ENCODE results near the gene TXNRD1. TPM values are rescaled to one million over a fixed set of nuclear protein-coding genes. Genes with fewer than 3 reads are reported as not detected.
A peak's percentile ranks its signal among the peaks of the same experiment; 100 is the strongest.

Gene TXNRD1
- polyA plus RNA-seq (2013, experiment 1 of 2), result 94.4 TPM
- polyA plus RNA-seq (2013, experiment 2 of 2), result 94.9 TPM

GRCh38 chr12:104215638-104216297 lies at the start of gene TXNRD1:
Gene TXNRD1 (plus strand): TSS chr12:104215779. CDS start chr12:104215803, 24 bp downstream.
- Histone ChIP-seq H3K27me3 (ENCODE audit: control insufficient read depth in 3 of 3, insufficient read depth in 3 of 3, low read depth in 1 of 3, low read length in 3 of 3) (peaks cover 0 to 14% (median 11%) of the 10 kb centered on the region in 3 experiments), H2BK15ac (ENCODE audit: low read length) (peak within 1 kb of the TSS; percentile 89), H3K4me3 (ENCODE audit: low read length in 2 of 2) (peak within 1 kb of the TSS; percentile 33 to 83), H3K14ac (ENCODE audit: low read length) (peak within 1 kb of the TSS; percentile 38), H3K4ac (ENCODE audit: low read length) (no peak within 1 kb of the TSS), H2BK12ac (ENCODE audit: low read length) (no peak within 1 kb of the TSS), H3K27ac (replicated peaks; ENCODE audit: low read length) (no peak within 1 kb of the TSS), H3K4me2 (ENCODE audit: insufficient read depth, low read length, poor library complexity, severe bottlenecking) (peak within 1 kb of the TSS; percentile 83), H4K8ac (ENCODE audit: low read depth, low read length) (peak within 1 kb of the TSS; percentile 56), H3K36me3 (replicated peaks in 1 of 2; ENCODE audit: control insufficient read depth in 2 of 2, insufficient read depth in 2 of 2, low read length in 2 of 2) (no peaks in the 10 kb centered on the region), H2BK120ac (ENCODE audit: low read depth, low read length) (no peak within 1 kb of the TSS), H3K9ac (ENCODE audit: low read depth, low read length, poor library complexity) (peak within 1 kb of the TSS; percentile 63), H4K91ac (ENCODE audit: low read depth, low read length, poor library complexity) (peak within 1 kb of the TSS; percentile 72), H2BK5ac (ENCODE audit: low read length) (peak within 1 kb of the TSS; percentile 90), H3K18ac (ENCODE audit: low read length) (peak within 1 kb of the TSS; percentile 95), H3K23ac (ENCODE audit: low read depth, low read length, poor library complexity) (peak within 1 kb of the TSS; percentile 91), H2AFZ (ENCODE audit: low read length) (peak within 1 kb of the TSS; percentile 86), H3K79me1 (ENCODE audit: low read depth, low read length) (no peaks in the 10 kb centered on the region), H3K4me1 (ENCODE audit: control insufficient read depth in 2 of 2, insufficient read depth in 1 of 2, low read depth in 1 of 2, low read length in 2 of 2) (no peaks in the 10 kb centered on the region), H2AK5ac (ENCODE audit: low read depth, low read length) (no peak within 1 kb of the TSS), H3K9me3 (replicated peaks in 1 of 2; ENCODE audit: control insufficient read depth in 2 of 2, insufficient read depth in 1 of 2, low read depth in 1 of 2, low read length in 2 of 2) (peaks cover 0 to 5% of the 10 kb centered on the region in 2 donors)
- WGBS, 2 donors (ENCODE audit: extremely low coverage in 2 of 2, insufficient read length in 2 of 2, insufficient replicate concordance in 1 of 2), result no CpG with 5 or more reads among the region's 71 CpGs
- peak; percentile 67 for DNase-seq (ENCODE audit: low spot score)

- H2BK120ac ChIP-seq (ENCODE audit: low read depth, low read length), result no peak overlapping the region
- no peaks in the 10 kb centered on the region for H3K79me1 ChIP-seq (ENCODE audit: low read depth, low read length)
- H2AFZ ChIP-seq (ENCODE audit: low read length), result no peak overlapping the region
- no peak overlapping the region for H3K14ac ChIP-seq (ENCODE audit: low read length)
- no peak overlapping the region for H3K23ac ChIP-seq (ENCODE audit: low read depth, low read length, poor library complexity)
- no CpG with 5 or more reads among the region's 2 CpGs for WGBS, 2 donors (ENCODE audit: extremely low coverage in 2 of 2, insufficient read length in 2 of 2, insufficient replicate concordance in 1 of 2)
- no peak overlapping the region for H2BK5ac ChIP-seq (ENCODE audit: low read length)
- no peak for DNase-seq (ENCODE audit: low spot score)
- H3K4me3 ChIP-seq (ENCODE audit: low read length in 2 of 2), result no peak overlapping the region
- H3K4me1 ChIP-seq (ENCODE audit: control insufficient read depth in 2 of 2, insufficient read depth in 1 of 2, low read depth in 1 of 2, low read length in 2 of 2), result peaks cover 5 to 7% of the 10 kb centered on the region in 2 donors
- no peaks in the 10 kb centered on the region for H3K36me3 ChIP-seq (replicated peaks in 1 of 2; ENCODE audit: control insufficient read depth in 2 of 2, insufficient read depth in 2 of 2, low read length in 2 of 2)
- H2BK15ac ChIP-seq (ENCODE audit: low read length), result no peak overlapping the region
- H4K8ac ChIP-seq (ENCODE audit: low read depth, low read length), result no peak overlapping the region
- no peak overlapping the region for H2AK5ac ChIP-seq (ENCODE audit: low read depth, low read length)
- H3K4me2 ChIP-seq (ENCODE audit: insufficient read depth, low read length, poor library complexity, severe bottlenecking), result no peak overlapping the region
- H3K27me3 ChIP-seq (ENCODE audit: control insufficient read depth in 3 of 3, insufficient read depth in 3 of 3, low read depth in 1 of 3, low read length in 3 of 3), result no peaks in the 10 kb centered on the region
- no peak overlapping the region for H3K4ac ChIP-seq (ENCODE audit: low read length)
- no peaks in the 10 kb centered on the region for H3K9me3 ChIP-seq (replicated peaks in 1 of 2; ENCODE audit: control insufficient read depth in 2 of 2, insufficient read depth in 1 of 2, low read depth in 1 of 2, low read length in 2 of 2)
- H3K9ac ChIP-seq (ENCODE audit: low read depth, low read length, poor library complexity), result no peak overlapping the region
- no peak overlapping the region for H3K18ac ChIP-seq (ENCODE audit: low read length)
- H3K27ac ChIP-seq (replicated peaks; ENCODE audit: low read length), result no peak overlapping the region
- no peak overlapping the region for H2BK12ac ChIP-seq (ENCODE audit: low read length)
- H4K91ac ChIP-seq (ENCODE audit: low read depth, low read length, poor library complexity), result no peak overlapping the region
Measured at GRCh38 chr12:104165801-104166200, 49.8 kb upstream of the TXNRD1 start.

GRCh38 chr12:104166465-104166864 lies 49.1 kb upstream of the TXNRD1 start:
- H3K36me3 ChIP-seq (replicated peaks in 1 of 2; ENCODE audit: control insufficient read depth in 2 of 2, insufficient read depth in 2 of 2, low read length in 2 of 2), result no peaks in the 10 kb centered on the region
- H3K23ac ChIP-seq (ENCODE audit: low read depth, low read length, poor library complexity), result no peak overlapping the region
- no peak overlapping the region for H3K4ac ChIP-seq (ENCODE audit: low read length)
- H3K9me3 ChIP-seq (replicated peaks in 1 of 2; ENCODE audit: control insufficient read depth in 2 of 2, insufficient read depth in 1 of 2, low read depth in 1 of 2, low read length in 2 of 2), result no peaks in the 10 kb centered on the region
- no peaks in the 10 kb centered on the region for H3K27me3 ChIP-seq (ENCODE audit: control insufficient read depth in 3 of 3, insufficient read depth in 3 of 3, low read depth in 1 of 3, low read length in 3 of 3)
- H3K4me1 ChIP-seq (ENCODE audit: control insufficient read depth in 2 of 2, insufficient read depth in 1 of 2, low read depth in 1 of 2, low read length in 2 of 2), result peaks cover 5 to 7% of the 10 kb centered on the region in 2 donors
- no peaks in the 10 kb centered on the region for H3K79me1 ChIP-seq (ENCODE audit: low read depth, low read length)
- no peak overlapping the region for H2AFZ ChIP-seq (ENCODE audit: low read length)
- H2BK120ac ChIP-seq (ENCODE audit: low read depth, low read length), result no peak overlapping the region
- no peak overlapping the region for H4K8ac ChIP-seq (ENCODE audit: low read depth, low read length)
- no peak for DNase-seq (ENCODE audit: low spot score)
- no peak overlapping the region for H3K4me3 ChIP-seq (ENCODE audit: low read length in 2 of 2)
- H4K91ac ChIP-seq (ENCODE audit: low read depth, low read length, poor library complexity), result no peak overlapping the region
- H3K9ac ChIP-seq (ENCODE audit: low read depth, low read length, poor library complexity), result no peak overlapping the region
- H2BK5ac ChIP-seq (ENCODE audit: low read length), result no peak overlapping the region
- H2AK5ac ChIP-seq (ENCODE audit: low read depth, low read length), result no peak overlapping the region
- no peak overlapping the region for H3K4me2 ChIP-seq (ENCODE audit: insufficient read depth, low read length, poor library complexity, severe bottlenecking)
- no peak overlapping the region for H3K27ac ChIP-seq (replicated peaks; ENCODE audit: low read length)
- H2BK15ac ChIP-seq (ENCODE audit: low read length), result no peak overlapping the region
- WGBS, 2 donors (ENCODE audit: extremely low coverage in 2 of 2, insufficient read length in 2 of 2, insufficient replicate concordance in 1 of 2), result no CpG with 5 or more reads among the region's 6 CpGs
- H3K18ac ChIP-seq (ENCODE audit: low read length), result no peak overlapping the region
- H3K14ac ChIP-seq (ENCODE audit: low read length), result no peak overlapping the region
- H2BK12ac ChIP-seq (ENCODE audit: low read length), result no peak overlapping the region

- Histone ChIP-seq H3K14ac (ENCODE audit: low read length) (no peak overlapping the region), H3K18ac (ENCODE audit: low read length) (no peak overlapping the region), H4K8ac (ENCODE audit: low read depth, low read length) (no peak overlapping the region), H3K27me3 (ENCODE audit: control insufficient read depth in 3 of 3, insufficient read depth in 3 of 3, low read depth in 1 of 3, low read length in 3 of 3) (no peaks in the 10 kb centered on the region), H4K91ac (ENCODE audit: low read depth, low read length, poor library complexity) (no peak overlapping the region), H2BK5ac (ENCODE audit: low read length) (no peak overlapping the region), H2BK12ac (ENCODE audit: low read length) (no peak overlapping the region), H3K4ac (ENCODE audit: low read length) (no peak overlapping the region), H3K27ac (replicated peaks; ENCODE audit: low read length) (no peak overlapping the region), H2AK5ac (ENCODE audit: low read depth, low read length) (no peak overlapping the region), H2BK120ac (ENCODE audit: low read depth, low read length) (no peak overlapping the region), H3K36me3 (replicated peaks in 1 of 2; ENCODE audit: control insufficient read depth in 2 of 2, insufficient read depth in 2 of 2, low read length in 2 of 2) (no peaks in the 10 kb centered on the region), H2AFZ (ENCODE audit: low read length) (no peak overlapping the region), H3K9me3 (replicated peaks in 1 of 2; ENCODE audit: control insufficient read depth in 2 of 2, insufficient read depth in 1 of 2, low read depth in 1 of 2, low read length in 2 of 2) (no peaks in the 10 kb centered on the region), H3K4me1 (ENCODE audit: control insufficient read depth in 2 of 2, insufficient read depth in 1 of 2, low read depth in 1 of 2, low read length in 2 of 2) (peaks cover 5 to 7% of the 10 kb centered on the region in 2 donors), H3K4me3 (ENCODE audit: low read length in 2 of 2) (no peak overlapping the region), H3K4me2 (ENCODE audit: insufficient read depth, low read length, poor library complexity, severe bottlenecking) (no peak overlapping the region), H3K9ac (ENCODE audit: low read depth, low read length, poor library complexity) (no peak overlapping the region), H3K23ac (ENCODE audit: low read depth, low read length, poor library complexity) (no peak overlapping the region), H2BK15ac (ENCODE audit: low read length) (no peak overlapping the region), H3K79me1 (ENCODE audit: low read depth, low read length) (no peaks in the 10 kb centered on the region)
- WGBS, 2 donors (ENCODE audit: extremely low coverage in 2 of 2, insufficient read length in 2 of 2, insufficient replicate concordance in 1 of 2), result no CpG with 5 or more reads among the region's 5 CpGs
- DNase-seq (ENCODE audit: low spot score), result no peak
Measured at GRCh38 chr12:104167519-104168458, 47.8 kb upstream of the TXNRD1 start.

Measured in neuronal stem cell (in vitro differentiated cells).